GM19238 (cell line): Measurements from ENCODE around the gene MATK.

ENCODE experiments used
- DNase-seq: peaks from one replicate; pipeline ENCODE4 v3.0.0; 2011; ENCODE audit warnings: low spot score; ENCODE audit not compliant: insufficient read length

Gene MATK

DNA sequence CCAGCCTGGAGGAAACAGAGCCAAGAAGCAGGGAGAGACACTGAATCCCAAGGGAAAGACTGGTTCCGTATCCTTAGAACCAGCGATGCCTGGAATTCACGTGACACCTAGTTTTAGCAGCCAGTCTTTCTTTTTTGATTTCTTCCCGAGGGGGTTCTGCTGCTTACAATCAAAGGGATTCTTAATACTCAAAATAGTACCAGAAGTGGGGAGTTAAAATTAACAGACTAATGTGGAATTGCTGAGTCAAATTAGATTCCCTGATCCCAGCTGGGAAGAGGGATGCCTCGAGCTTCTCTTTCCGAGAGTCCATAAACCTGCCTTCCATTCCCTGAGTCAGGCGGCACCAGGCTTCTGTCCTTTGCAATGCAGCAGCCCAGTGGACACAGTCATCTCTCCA is 4.8 kb upstream of the MATK start:
- no peak for DNase-seq

DNA sequence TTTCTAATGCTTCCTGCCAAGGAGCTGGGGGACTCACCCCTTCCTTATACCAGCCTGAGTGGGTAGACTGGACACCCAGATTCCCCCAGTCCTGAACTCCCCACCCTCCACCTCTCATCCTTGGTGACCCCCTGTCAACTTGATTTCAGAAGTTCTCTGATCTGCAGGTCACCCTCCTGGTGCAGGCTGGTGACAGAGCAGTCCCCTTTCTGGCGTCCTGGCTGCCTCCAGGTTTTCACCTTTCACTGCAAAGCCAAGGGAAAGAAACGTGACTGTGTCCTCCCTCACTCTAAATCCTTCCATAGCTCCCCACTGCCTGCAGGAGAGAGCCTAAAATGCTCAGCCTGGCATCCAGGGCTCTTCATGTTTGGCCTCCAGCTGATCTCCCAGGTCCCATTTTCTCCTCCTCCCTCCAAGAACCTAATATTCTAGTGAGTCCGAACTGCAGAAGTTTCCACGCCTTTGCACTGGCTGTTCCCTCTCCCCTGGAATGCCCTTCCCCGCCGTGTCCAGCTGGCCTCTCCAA is 4.1 kb upstream of the MATK start:
- DNase-seq = no peak

DNA sequence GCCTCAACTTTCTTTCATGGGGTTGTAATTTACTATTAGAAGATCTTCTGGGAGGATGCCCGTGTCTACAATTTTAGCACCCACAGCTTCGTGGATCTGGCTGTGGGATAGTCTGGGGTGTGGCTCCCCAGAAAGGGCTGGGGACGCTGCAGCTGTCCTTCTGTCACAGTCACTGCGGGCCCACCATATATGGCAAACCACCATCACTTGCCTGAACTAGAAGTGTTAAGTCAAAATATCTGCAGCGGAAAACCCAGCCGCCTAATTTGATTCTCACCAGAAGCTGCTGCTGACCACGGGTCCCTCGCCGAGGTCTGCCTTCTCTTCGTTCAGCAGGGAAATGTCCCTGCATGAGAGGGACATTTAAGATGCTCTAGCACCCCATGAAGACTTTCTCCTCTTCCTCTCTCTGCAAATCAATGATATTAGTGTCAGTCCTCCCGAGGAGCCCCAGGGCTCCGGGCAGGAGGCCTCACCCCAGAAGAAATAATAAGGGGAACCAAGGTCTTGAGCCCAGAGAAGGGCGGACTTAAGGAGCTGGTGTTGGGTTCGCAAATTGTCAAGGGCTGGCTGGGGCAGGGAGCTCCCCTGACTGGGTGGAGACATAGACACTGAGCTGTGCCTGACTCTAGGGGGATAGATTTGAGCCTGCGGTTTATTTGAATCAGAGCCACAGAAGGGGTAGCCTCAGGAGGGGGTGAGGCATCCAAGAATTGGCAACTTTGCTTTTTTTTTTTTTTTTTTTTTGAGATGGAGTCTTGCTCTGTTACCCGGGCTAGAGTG is 3.0 kb upstream of the MATK start:
- no peak for DNase-seq

DNA sequence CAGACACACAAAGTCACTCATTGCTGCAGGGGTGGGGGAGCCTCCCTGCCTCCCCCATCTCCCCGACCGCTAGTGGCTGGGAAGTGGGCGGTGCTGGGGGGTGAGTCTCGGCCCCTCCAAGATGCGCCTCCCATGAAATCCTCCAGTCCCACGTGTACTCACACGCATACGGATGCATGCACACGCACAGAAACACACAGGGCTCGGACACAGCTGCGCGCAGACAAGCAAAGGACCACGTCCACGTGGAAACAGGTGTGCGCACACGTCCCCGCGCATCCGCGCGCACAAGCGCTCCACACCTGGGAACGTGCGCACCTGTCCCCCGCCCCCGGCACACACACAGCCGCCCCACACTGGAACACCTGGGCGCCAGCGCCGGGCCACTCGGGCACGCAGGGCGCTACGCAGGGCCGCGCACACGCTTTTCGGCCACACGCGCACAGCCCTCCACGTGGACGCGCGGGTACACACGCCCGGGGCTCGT is 687 bp downstream of the MATK start:
- DNase-seq = no peak

DNA sequence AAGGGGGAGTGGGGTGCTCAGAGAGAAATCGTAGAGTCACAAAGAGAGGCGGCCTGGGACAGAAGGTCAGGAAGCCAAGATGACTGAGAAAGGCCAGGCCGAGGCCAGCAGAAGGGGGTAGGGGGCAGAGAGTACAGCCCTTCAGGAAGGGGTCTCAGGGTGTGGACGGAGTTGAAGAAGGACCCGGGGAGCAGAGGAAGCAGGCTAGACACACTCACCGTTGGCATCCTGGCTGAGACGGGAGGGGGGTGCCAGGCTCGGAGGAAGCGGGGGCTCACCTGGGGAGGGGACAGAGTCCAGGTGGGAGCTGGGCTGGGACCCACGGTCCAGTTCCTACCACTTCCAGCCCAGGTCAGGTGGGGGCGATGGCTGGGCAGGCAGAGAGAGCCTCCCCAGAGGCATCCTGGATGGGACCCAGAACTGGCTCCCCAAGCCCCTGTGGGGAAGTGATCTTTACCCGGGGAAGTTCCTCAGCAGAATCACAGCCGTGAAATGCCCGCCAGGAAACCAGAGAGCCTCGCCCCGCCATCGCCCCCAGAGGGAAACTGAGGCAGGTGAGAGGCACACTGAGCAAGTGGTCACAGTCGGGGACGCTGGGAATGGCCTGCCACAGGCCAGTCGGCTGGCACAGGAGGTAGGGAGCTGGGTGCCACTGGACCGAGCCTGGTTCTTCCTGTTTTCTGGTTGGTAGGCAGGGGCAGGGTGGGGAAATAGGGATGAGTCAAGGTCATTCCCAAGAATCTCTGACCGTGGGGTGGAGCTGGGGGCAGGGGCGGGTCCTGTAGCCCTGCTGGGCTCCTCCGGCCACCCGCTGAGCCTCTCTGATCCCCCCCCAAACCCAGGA is 1.4 kb downstream of the MATK start:
- no peak for DNase-seq

DNA sequence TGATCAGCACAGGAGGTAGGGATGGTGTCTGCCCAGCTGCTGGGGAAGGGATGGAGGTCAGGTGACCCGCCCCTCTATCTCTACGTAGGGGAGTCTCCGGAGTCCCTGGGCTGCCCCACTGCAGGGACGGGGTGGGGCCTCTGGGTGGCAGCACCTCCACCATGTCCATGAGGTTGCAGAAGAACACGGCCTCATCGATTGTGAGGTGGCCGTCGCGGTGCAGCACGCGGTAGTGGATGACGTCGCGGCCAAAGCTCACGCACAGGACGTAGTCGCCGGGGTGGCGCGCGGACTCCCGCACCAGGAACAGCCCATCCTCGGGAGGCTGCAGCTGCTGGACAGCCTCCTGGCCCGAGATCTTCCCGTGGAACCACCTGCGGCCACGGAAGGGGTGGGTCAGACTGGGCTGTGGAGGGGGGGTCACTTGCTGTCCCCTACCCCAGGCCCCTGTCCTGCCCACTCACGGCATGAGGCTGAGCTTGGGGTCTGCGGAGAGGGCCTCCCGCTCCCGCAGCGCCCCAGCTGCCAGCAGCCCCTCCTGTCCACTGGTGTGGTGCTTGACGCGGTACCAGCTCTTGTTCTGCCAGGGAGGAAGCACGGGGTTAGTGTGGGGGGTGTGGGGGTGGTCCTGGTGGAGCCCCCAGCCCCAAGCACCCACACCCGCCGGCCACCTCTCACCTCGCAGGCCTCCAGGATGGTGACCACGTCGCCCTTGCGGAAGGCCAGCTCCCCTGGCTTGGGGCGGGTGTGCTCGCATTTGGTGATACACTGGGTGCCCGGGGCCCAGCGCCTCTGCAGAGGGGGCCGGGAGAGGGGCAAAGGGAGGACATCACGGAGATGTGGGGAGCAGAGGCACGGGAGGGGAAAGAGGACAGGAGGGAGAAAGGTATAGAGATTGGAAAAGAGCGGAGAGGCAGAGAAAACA is 2.3 kb downstream of the MATK start:
- DNase-seq = no peak

DNA sequence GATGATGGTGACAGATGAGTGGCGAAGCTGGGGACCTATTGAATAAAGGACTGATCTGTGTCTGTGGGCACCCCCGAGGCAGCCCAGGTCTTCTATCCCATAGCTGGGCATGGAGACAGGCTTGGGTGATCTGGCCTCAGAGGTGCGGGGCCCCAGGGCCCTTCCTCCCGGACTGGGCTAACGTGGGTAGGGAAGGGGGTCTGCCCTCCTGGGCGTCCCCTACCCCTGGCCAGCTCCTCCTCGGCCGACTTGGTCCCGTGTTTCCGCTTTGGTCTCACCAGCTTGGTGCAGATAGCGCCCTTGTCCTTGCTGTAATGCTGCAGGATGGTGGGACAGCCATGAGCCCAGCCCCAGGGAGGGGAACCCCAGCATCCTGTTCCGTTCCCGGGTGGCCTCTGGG is 3.3 kb downstream of the MATK start:
- no peak for DNase-seq

DNA sequence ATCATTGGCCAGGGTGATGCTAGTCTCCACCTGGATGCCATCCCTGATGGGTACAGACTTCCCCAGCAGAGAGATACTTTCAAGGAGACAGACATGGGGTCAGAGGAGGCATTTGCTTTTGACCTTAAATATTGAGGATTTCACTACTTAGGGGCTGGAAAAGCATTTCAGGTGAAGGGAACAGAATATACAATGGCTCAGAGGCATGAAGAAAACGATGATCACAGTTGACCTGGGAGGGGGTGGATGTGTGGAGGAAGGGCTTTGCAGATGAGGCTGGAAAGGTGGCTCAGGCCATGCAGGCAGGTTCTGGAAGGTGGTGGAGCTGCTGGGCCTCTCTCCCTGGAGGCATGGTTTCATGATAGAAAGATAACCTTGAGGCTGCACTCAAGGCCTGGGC is 3.9 kb downstream of the MATK start:
- DNase-seq = no peak

DNA sequence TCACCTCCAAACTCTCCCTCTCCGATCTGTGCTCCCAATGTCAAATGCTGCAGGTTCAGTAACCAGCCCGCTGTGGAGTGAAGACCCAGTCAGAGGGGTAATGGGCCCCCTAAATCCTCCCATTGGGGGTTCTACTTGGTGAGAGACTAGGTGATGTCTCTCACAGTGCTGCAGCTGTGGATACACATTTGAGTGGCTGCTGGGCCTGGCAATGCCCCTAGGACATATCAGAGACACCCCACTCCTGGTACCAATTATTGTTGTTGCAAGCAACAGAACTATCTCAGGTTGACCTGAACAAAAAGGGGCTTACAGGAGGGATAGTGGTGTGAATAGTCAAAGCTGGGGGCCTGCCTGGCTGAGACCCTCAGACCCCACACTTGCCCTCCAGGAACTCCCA is 4.6 kb downstream of the MATK start:
- no peak for DNase-seq

DNA sequence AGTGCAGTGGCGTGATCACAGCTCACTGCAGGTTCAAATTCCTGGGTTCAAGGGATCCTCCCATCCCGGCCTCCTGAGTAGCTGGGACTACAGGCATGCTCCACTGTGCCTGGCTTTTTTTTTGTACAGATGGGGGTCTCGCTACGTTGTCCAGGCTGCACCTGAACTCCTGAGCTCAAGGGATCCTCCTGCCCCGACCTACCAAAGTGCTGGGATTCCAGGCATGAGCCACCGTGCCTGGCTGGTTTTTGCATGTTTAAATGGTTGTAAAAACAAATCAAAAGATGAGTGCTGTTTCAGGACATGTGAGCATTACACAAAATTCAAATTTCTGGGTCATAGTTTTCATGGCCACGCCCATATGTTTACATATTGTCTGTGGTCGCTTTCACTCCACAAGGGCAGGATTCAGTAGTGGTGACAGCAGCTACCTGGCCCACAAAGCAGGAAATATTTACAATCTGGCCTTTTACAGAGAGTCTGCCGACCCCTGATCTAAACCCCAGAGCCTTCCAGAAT is 5.3 kb downstream of the MATK start:
- no peak for DNase-seq

DNA sequence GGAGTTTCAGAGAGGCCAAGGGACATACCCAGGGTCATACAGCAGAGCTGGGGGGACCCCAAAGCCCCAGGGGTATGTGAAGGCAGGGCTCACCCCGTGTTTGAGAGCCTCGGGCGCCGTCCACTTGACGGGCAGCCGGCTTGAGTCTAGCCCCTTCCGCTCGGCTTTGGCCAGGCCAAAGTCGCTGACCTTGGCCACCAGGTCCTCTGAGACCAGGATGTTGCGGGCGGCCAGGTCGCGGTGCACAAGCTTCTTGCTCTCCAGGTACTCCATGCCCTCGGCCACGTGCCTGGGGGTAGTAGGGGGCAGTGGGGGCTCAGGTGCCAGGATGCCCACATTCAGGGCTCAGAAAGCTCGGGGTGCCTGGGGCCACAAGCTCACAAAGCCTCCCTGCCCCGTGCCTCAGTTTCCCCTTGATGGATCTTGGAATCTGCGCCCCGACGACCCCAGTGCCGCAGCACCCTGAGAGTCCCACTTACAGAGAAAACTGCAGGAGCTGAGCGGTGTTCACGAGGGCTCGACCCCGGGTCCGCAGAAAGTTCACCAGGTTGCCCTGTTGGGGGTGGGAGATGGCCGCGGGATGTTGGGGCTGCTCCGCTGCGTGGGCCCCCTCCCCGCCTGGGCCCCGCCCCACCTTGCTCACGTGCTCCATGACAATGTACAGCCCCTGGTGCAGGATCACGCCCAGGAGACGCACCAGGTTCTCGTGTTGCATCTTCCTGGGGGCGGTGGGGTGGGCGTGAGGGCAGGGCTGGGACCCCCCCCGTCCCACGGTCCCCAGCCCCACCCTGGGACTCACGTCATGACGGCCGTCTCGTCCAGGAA is 7.1 kb downstream of the MATK start:
- no peak for DNase-seq

DNA sequence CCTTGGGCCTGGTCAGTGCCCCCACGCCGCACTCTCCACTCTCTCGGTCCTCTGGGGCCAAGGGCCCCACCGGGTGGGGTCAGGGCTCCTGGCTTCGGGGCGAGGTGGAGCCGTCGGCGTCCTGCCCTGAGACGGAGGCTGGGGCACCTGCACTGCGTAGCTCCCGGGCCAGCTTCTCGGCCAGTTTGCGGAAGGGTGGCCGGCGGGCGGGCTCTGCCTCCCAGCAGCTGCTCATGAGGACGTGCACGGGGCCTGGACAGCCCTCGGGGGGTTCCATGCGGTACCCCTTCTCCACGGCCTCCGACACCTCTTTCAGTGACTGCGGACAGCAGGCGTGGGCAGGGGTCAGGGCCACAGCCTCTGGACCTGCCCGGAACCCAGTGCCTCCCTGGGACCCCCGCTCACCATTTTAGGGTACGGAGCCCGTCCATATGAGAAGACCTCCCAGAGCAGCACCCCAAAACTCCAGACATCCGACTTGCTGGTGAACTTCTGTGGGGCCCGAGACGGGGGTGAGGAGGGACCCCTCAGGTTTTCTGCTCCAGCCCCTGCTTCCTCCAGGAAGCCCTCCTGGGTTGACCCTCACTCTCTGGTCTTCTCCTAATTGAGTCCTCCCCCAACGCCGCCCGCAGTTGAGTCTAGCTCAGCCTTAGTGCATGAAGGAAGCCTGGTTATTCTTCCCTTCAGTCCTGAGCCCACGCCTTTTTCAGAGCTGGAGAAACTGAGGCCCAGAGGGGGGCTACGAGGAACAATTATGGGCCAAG is 7.9 kb downstream of the MATK start:
- no peak for DNase-seq

DNA sequence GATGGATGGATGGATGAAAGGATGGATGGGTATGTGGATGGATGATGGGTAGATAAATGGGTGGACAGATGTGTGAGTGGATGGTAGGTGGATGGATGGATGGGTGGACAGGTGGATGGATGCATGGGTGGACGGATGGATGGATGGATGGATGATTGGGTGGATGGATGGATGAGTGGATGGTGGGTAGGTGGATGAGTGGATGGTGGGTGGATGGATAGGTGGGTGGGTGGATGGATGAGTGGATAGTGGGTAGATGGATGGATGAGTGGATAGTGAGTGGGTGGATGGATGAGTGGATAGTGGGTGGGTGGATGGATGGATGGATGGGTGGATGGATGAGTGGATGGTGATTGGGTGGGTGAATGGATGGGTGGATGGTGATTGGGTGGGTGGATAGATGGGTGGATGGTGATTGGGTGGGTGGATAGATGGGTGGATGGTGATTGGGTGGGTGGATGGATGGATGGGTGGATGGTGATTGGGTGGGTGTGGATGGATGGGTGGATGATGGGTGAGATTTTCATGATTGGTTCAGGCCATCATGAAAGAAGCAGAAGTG is 9.6 kb downstream of the MATK start:
- DNase-seq = no peak

DNA sequence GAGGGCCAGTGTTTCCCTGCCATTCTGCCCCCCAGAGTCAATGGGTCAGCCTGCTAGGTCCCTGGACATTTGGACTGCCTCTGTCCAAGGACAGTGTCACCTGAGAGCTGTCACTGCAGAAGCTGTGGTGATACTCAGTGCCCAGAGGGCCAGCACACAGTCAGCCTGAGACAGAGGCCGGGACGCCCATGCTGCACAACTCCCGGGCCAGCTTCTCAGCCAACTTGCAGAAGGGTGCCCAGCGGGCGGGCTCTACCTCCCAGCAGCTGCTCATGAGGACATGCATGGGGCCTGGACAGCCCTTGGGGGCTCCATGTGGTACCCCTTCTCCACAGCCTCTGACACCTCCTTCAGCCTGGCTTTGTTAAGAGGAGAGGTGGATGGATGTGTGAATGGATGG is 10.3 kb downstream of the MATK start:
- DNase-seq = no peak

DNA sequence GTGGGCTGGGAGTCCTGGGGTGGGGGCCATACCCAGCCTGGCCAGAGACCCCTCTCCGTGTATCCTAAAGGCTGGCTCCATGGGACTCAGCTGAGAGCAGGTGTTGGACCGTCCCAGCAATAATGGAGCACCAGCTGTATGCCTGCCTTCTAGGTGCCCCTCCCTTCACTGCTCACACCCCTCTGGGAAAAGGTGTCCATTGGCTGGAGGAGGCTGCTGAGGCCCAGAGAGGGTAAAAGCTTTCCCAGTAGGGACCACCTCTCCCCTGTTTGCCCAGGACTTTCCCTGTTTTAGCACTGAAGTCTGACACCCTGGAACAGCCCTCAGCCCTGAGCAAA is 10.8 kb downstream of the MATK start:
- no peak for DNase-seq

DNA sequence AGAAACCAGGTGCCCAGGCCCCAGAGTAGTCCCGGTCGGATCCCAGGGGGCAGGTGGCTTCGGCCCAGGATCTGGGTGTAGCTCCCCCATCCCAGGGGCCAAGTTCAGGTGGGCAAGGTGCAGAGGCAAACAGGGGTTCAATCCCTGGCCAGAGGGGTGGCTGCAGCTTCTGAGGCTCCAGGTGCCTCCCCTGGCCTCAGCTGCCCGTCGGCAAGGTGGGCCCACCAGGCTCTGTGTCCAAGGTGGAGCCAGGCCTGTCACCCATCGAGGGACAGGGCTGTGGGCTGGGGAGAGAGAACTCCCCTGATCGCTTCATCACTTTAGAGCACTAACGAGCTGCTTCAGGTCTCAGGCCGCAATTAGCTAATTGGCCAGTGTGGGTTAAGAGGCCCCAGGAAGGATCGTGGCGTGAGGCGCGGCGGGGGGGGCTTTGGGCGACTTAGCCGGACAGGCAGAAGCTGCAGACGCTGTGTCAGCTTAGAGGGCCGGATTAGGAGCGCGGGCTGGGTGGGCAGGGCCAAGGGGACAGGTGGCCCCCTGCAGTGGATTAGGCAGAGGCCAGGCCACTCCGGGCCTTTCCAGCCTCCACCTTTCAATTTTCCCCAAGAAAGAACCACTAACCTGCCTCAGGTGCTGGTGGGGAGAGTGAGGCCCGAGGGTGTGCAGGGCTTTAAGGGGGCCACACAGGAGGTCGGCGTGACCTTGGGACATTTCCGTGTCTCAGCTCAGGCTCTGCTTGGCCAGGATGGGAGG is 11.4 kb downstream of the MATK start:
- DNase-seq = no peak

DNA sequence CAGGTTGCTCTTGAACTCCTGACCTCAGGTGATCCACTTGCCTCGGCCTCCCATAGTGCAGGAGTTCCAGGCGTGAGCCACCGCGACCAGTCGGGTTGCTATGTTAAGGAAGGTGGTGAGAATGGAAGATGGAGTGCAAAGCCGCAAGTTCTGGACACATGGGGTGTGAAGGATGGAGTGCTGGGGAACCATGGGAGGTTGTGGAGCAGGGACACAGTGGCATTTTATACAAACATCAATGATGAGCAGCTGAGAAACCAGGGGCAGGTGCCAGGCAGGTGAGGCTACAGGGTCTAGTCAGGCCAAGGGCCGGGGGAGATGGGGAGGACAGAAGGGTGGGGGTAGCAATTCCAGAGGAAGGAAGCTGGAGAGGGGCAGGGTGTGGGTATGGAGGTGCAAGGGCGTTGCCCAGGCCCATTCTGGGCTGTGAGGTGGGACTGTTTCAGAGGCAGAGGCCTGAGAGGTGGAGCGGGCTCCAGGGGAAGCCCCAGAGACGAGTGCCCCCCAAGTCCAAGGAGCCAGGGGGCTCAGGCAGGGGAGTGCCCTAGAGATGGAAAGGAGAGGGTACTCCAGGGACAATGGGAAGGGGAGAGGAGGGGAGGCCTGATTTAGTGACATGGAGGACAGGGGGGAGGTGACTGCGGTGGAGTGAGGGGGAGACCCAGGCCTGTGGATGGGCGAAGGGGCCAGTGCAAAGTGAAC is 12.2 kb downstream of the MATK start:
- no peak for DNase-seq

DNA sequence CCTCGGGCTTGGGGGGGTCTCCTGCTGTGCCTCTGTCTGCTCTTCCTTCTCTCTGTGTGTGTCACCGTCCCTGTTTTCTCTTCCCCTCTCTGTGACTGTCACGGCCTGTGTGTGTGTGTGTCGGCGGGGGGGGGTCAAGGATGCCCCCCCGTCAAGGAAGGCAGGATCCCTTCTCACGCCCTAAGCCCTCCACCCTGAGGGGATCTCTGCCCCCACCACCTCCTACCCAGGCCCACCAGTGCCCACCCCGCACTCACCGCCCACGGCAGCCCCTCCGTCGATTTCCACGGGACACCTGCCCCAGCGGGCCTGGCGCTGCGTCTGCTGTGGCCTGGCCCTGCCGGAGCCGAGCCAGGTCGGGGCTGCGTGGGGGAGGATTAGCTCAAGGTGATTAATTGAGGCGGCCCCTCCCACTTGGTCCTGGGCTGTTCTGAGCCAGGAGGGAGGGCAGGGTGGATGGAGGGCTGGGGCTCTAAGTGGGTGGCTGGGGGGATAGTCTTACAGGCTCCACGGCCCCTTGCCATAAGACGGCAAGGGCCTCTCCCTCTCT is 14.2 kb downstream of the MATK start, which contains the start of gene RAX2:
RAX2 (minus strand) TSS at position 323 of the 550 bp plus-strand sequence. CDS start 486 bp downstream, outside the sequence.
- DNase-seq = no peak
